ENCODE measurements around the gene DNAJC7. TPM values are rescaled to one million over a fixed set of nuclear protein-coding genes. Genes with fewer than 3 reads are reported as not detected.
"Not testable (repeated sequence)": the region's sequence is repeated elsewhere in the genome, so short reads cannot be mapped to it uniquely, and the experiment has no call there.

DNAJC7 gene
- polyA plus RNA-seq, 3 donors from 2014 or later, result 54.1 to 94.0 (median 55.8) TPM

DNA sequence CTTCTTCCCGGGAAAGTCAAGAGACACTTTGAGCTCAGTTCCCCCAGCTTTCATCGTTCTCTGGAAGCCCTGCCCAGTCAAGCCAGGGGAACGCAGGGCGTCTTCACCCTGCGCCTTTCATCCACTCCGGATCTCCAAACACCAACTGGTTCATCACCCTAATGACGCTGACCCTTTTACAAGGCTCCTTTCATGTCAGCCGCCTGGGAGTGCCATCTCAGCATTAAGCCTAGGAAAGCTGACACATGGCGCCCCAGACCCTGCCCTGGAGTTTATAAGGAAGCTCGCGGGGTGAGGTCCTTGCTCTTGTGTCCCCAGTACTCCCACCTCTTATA is 594 bp upstream of the DNAJC7 start:
- Mint-ChIP-seq H3K9me3 (no peaks in the 10 kb centered on the region), H3K4me1 (peaks cover 74 to 86% of the 10 kb centered on the region in 2 donors), H3K27me3 (ENCODE audit: low read depth in 3 of 3) (peaks cover 7 to 16% (median 13%) of the 10 kb centered on the region in 3 donors), H3K36me3 (peaks cover 0 to 8% (median 0%) of the 10 kb centered on the region in 3 donors), H3K4me3 (peak overlapping the region; percentile 99 to 100 (median 99)), H3K27ac (peak overlapping the region; percentile 95 to 100 (median 98))
- DNase-seq, result no peak

DNA sequence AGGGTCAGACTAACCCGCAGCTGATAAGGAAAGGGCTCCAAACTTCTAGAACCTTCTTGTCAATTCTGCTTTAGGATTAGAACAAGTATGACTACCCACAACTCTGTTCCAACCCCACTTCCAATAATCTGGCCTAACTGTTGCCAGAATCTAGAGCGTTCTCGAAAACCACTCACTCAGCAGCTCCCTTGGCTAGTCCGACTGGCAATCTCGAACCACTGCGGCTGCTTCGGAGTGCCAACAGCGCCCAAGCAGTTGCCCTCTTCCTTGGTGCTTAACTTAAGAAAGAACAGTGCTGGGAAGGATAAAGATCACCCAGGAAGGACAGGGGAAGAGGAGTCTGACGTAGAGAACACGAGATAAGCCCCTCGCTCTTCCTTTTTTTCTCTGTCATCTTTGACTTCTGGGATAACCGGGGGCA is 818 bp downstream of the DNAJC7 start:
- peaks cover 7 to 16% (median 12%) of the 10 kb centered on the region in 3 donors for H3K27me3 Mint-ChIP-seq (ENCODE audit: low read depth in 3 of 3)
- H3K9me3 Mint-ChIP-seq, result no peaks in the 10 kb centered on the region
- H3K4me1 Mint-ChIP-seq, result peaks cover 80 to 88% of the 10 kb centered on the region in 2 donors
- H3K27ac Mint-ChIP-seq, result peak overlapping the region; percentile 95 to 100 (median 98)
- H3K4me3 Mint-ChIP-seq, result peak overlapping the region; percentile 99 to 100 (median 99)
- H3K36me3 Mint-ChIP-seq, result peaks cover 0 to 2% (median 0%) of the 10 kb centered on the region in 3 donors
- DNase-seq, result peak in 2 of 3 donors; percentile 4 to 10

DNA sequence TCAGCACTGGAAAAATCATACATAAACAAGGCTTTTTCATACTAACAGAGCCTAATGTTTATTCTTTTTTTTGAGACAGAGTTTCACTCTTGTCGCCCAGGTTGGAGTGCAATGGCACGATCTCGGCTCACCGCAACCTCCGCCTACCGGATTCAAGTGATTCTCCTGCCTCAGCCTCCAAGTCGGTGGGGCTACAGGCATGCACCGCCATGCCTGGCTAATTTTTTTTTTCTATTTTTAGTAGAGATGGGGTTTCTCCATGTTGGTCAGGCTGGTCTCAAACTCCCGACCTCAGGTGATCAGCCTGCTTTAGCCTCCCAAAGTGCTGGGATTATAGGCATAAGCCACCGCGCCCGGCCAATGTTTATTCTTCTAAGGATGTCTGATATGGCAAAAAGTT is 3.5 kb downstream of the DNAJC7 start:
- DNase-seq, H3K36me3 Mint-ChIP-seq, H3K9me3 Mint-ChIP-seq: not testable (repeated sequence)
- H3K27me3 Mint-ChIP-seq (ENCODE audit: low read depth in 3 of 3), result peaks cover 9 to 18% (median 12%) of the 10 kb centered on the region in 3 donors
- H3K4me3 Mint-ChIP-seq, result peak overlapping the region in 1 of 5 donors; percentile 8
- H3K27ac Mint-ChIP-seq, result peak overlapping the region in 2 of 6 donors; percentile 23 to 40
- H3K4me1 Mint-ChIP-seq, result peaks cover 83 to 89% of the 10 kb centered on the region in 2 donors

DNA sequence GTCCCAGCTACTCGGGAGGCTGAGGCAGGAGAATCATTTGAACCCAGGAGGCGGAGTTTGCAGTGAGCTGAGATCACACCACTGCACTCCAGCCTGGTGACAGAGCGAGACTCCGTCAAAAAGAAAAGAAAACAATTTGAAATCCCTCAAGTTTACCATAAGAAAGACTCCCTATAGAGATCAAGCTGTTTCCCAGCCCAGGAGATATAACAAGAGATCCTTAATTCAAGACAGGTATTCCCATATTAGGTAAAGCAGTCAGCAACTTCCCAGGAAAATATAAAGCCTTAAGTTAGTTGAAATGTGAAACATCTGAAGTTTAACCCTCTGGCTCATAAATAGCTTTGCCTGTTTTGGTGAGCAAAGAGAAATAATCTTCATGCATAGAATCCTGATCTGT is 4.9 kb downstream of the DNAJC7 start:
- not testable (repeated sequence) for H3K9me3 Mint-ChIP-seq, H3K36me3 Mint-ChIP-seq, H3K4me3 Mint-ChIP-seq, DNase-seq
- Mint-ChIP-seq H3K4me1 (peaks cover 72 to 77% of the 10 kb centered on the region in 2 donors), H3K27ac (peak overlapping the region in 1 of 6 donors; percentile 17), H3K27me3 (ENCODE audit: low read depth in 3 of 3) (peaks cover 9 to 18% (median 12%) of the 10 kb centered on the region in 3 donors)

DNA sequence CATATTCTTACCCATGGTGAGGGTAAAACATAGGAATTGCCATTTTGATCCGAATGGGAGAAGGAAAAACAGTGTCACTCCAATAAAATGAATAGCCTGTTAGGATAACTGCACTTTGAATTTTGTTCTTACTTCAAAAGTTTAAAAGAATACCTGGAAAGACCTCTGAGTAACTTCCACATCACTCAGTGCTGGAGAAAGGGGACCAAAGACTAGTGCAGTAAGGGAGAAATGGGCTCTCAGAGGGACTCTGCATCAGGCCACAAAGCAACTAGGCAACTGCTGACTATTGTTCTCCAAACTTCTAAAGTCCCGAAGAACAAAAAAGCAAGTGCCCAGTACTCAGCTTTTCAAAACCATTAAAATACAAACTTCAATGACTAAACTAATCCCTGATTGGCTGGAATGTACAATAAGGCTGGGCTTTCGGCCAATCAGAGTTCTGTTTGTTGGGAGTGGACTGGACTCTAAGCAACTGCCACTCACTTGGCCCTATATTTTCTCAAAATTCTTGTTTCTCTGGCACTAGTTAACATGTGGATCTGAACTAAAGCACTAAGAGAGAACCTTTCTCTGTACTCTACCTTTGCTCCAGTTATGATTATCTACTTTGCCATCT is 6.2 kb downstream of the DNAJC7 start:
- H3K4me3 Mint-ChIP-seq, result no peak overlapping the region
- no peak for DNase-seq
- peaks cover 4 to 11% (median 7%) of the 10 kb centered on the region in 3 donors for H3K27me3 Mint-ChIP-seq (ENCODE audit: low read depth in 3 of 3)
- H3K4me1 Mint-ChIP-seq, result peaks cover 63 to 70% of the 10 kb centered on the region in 2 donors
- peaks cover 0 to 4% (median 0%) of the 10 kb centered on the region in 3 donors for H3K36me3 Mint-ChIP-seq
- H3K9me3 Mint-ChIP-seq, result no peaks in the 10 kb centered on the region
- H3K27ac Mint-ChIP-seq, result peak overlapping the region in 5 of 6 donors; percentile 7 to 58 (median 29)

DNA sequence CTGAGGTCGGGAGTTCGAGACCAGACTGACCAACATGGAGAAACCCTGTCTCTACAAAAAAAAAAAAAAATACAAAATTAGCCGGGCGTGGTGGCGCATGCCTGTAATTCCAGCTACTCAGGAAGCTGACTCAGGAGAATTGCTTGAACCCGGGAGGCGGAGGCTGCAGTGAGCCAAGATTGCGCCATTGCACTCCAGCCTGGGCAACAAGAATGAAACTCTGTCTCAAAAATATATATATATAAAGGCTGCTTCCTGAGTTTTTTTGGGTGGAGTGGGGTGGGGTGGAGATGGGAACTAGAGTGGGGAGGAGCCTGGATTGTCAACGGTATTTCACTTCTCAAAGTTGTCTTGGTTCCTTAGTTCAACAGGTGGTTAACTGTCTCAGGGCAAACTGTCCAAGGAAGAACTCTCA is 7.0 kb downstream of the DNAJC7 start:
- peak overlapping the region in 5 of 6 donors; percentile 3 to 68 (median 29) for H3K27ac Mint-ChIP-seq
- not testable (repeated sequence) for H3K36me3 Mint-ChIP-seq; DNase-seq; H3K27me3 Mint-ChIP-seq (ENCODE audit: low read depth in 3 of 3); H3K4me3 Mint-ChIP-seq; H3K9me3 Mint-ChIP-seq
- H3K4me1 Mint-ChIP-seq, result peaks cover 57 to 66% of the 10 kb centered on the region in 2 donors

DNA sequence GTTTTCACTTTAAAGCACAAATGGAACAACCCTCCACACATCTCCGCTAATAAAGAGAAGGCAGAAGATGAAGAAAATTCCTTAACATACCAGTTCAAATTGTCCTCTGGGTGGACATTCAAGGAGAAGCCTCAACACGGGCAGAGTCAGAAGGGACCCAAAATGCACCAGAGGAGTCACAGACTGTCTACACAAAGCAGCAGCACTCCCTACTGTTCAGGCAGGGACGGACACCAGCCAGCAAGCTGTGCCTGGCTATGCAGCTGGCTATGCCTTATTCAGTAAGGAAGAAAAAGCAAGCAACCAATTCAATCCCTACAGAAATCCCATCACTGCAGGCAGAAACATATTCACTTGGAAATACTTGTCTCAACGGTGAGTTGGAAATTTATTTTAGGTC is 8.1 kb downstream of the DNAJC7 start:
- Mint-ChIP-seq H3K36me3 (peaks cover 0 to 4% (median 0%) of the 10 kb centered on the region in 3 donors), H3K27me3 (ENCODE audit: low read depth in 3 of 3) (peaks cover 0 to 3% (median 2%) of the 10 kb centered on the region in 3 donors), H3K4me3 (no peak overlapping the region), H3K27ac (no peak overlapping the region), H3K9me3 (no peaks in the 10 kb centered on the region), H3K4me1 (peaks cover 57 to 71% of the 10 kb centered on the region in 2 donors)
- no peak for DNase-seq

DNA sequence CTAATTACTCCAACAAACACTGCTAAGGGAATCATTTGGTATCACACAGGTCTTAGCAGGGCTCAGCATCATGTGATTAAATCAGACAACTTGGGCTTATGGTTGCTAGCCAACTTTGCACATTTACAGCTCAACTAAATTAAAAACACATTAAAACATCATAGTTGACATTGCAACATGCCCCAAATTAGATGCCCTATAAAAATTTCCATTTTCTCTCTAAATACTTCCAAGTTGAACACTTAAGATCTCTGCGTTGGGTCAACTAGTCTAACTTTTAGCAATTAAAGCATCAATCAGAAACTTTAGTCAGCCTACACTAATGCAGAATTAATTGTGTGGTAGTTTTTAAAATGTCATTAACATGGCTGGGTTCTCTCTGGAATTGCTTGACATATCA is 12.1 kb downstream of the DNAJC7 start:
- Mint-ChIP-seq H3K9me3 (no peaks in the 10 kb centered on the region), H3K27ac (peak overlapping the region in 1 of 6 donors; percentile 21), H3K27me3 (ENCODE audit: low read depth in 3 of 3) (peaks cover 0 to 3% (median 1%) of the 10 kb centered on the region in 3 donors), H3K36me3 (peaks cover 0 to 4% (median 0%) of the 10 kb centered on the region in 3 donors), H3K4me3 (no peak overlapping the region), H3K4me1 (peaks cover 32 to 69% of the 10 kb centered on the region in 2 donors)
- no peak for DNase-seq

DNA sequence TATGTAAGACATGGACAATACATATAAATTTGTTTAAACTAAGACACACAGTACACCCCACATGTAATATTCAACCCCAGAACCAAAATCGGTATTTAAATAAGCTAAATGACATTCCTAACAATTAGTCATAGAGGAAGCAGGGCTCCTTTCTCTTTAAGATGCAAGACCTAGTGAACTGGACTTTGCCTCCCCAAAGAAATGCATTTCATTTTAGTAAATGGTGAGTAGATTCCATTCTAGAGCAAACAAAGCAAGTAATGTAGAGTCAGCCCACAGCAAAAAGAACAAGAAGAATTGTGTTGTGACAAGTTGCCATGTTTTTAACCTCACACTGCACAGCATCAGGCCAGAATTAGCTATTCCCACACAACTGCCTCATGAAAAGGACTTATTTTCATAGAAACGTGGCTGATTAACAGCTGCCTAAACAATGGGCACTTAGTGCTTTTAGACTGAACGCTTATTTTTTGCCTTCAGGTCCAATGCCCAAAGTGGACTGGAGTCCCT is 14.4 kb downstream of the DNAJC7 start:
- no peak for DNase-seq
- peaks cover 18 to 54% of the 10 kb centered on the region in 2 donors for H3K4me1 Mint-ChIP-seq
- H3K27me3 Mint-ChIP-seq (ENCODE audit: low read depth in 3 of 3), result peaks cover 0 to 2% (median 1%) of the 10 kb centered on the region in 3 donors
- no peaks in the 10 kb centered on the region for H3K9me3 Mint-ChIP-seq
- H3K36me3 Mint-ChIP-seq, result peaks cover 0 to 5% (median 4%) of the 10 kb centered on the region in 3 donors
- H3K27ac Mint-ChIP-seq, result no peak overlapping the region
- H3K4me3 Mint-ChIP-seq, result no peak overlapping the region

DNA sequence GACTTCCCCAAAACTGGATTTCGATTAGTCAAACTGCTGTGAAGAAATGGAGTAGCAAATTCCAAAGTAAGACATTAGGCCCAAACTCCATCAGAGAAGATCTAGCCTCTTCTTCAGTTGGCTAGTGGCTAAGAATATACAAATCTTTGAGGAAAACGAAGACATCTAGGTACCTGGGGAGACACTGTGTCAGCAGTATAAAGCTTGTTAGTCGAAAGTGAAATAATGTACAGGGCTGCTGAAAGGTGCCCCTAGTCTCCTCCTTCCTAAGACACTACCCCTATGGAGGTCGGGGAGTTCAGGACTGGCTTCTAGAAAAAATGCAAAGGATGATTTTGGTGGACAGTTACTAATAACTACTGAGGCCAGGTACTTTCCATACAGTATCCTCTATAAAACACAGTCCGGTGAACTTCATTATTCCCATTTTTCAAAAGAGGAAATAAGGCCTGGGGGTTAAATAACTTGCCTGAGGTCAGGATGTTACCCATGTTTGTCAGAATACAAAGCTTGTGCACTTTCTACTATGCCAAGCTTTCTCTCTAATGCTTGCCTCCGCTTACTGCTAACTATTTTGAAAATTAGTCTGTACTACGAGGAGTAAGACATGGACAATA is 15.0 kb downstream of the DNAJC7 start:
- no peak for DNase-seq
- H3K27ac Mint-ChIP-seq, result no peak overlapping the region
- peaks cover 0 to 2% (median 1%) of the 10 kb centered on the region in 3 donors for H3K27me3 Mint-ChIP-seq (ENCODE audit: low read depth in 3 of 3)
- no peaks in the 10 kb centered on the region for H3K9me3 Mint-ChIP-seq
- peaks cover 0 to 5% (median 4%) of the 10 kb centered on the region in 3 donors for H3K36me3 Mint-ChIP-seq
- peaks cover 17 to 52% of the 10 kb centered on the region in 2 donors for H3K4me1 Mint-ChIP-seq
- H3K4me3 Mint-ChIP-seq, result no peak overlapping the region

DNA sequence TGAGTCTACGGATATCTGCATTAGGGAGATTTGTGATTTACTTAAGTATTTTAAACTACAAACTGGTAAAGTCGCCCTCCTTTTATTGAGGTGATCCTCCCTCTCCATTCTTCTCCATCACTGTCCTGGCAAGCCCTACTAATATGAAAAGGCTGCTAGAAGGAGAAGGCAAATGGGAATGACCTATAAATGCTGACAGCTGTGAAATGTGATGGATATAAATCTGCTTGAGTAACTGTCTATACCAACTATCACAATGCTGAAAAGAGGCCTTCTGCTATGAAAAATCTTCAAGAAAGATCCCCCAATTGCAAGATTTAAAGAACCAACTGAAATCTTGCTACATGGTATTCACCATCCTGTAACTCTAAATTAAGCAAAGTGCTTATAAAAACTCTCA is 15.5 kb downstream of the DNAJC7 start:
- peaks cover 0 to 10% (median 8%) of the 10 kb centered on the region in 3 donors for H3K36me3 Mint-ChIP-seq
- H3K27me3 Mint-ChIP-seq (ENCODE audit: low read depth in 3 of 3), result peaks cover 0 to 5% (median 1%) of the 10 kb centered on the region in 3 donors
- no peak overlapping the region for H3K27ac Mint-ChIP-seq
- H3K4me1 Mint-ChIP-seq, result peaks cover 14 to 47% of the 10 kb centered on the region in 2 donors
- DNase-seq, result no peak
- H3K4me3 Mint-ChIP-seq, result no peak overlapping the region
- no peaks in the 10 kb centered on the region for H3K9me3 Mint-ChIP-seq

DNA sequence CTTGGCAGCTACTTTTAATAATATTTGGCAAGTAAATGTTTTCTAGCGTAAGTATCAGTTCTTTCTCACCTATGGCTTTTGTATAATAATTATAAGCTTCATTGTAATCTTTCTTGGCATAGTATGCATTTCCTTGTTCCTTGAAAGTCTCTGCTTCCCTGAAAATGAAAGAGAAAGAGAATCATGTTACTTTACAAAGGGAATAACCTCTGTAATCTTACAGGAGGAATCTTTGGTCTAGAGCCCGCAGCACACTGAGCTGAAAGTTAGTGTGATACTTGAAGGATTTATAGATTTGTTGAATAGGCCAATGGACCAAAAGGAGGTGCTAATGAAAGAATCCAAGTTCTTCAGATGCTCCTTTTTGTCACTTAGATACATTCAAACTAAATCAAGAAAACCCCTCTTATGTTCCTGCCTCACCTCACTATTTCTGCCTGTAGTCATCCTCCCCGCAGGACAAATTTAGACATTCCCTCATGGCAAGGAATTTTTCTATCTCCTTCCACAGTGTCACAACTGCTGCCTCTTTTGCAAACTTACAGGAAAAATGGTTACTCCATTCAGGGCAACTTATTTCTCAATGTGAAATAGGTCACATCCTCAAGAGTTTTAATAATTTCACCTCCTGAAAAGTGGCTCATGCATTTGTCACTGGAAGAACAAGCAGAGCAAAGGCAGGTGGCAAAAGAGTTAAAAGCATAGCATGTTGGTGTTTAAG is 16.7 kb downstream of the DNAJC7 start:
- no peak for DNase-seq
- Mint-ChIP-seq H3K4me1 (peaks cover 14 to 46% of the 10 kb centered on the region in 2 donors), H3K9me3 (no peaks in the 10 kb centered on the region), H3K36me3 (peaks cover 0 to 21% (median 12%) of the 10 kb centered on the region in 3 donors), H3K27ac (no peak overlapping the region), H3K27me3 (ENCODE audit: low read depth in 3 of 3) (peaks cover 0 to 5% (median 0%) of the 10 kb centered on the region in 3 donors), H3K4me3 (no peak overlapping the region)

DNA sequence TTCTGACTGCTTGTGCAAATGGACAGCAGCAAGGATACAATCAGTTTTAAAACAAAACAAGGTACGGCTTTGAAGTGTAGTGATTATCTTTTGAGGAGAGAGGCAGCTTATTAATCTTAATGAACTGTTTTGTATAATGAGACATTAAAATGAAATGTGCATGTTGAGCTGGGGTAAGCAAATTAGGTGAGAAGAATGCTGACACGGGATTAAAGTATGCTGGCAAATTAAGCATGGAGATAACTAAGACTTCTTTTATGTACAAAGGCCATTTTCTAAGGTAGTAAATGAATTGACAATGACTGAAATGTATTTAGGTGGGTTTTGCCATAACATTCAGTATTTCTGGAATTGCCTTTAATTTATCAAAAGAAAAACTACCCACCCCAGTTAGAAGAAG is 18.7 kb downstream of the DNAJC7 start:
- Mint-ChIP-seq H3K36me3 (peaks cover 7 to 31% (median 20%) of the 10 kb centered on the region in 3 donors), H3K4me1 (peaks cover 7 to 26% of the 10 kb centered on the region in 2 donors), H3K27ac (no peak overlapping the region), H3K9me3 (no peaks in the 10 kb centered on the region), H3K27me3 (ENCODE audit: low read depth in 3 of 3) (peaks cover 0 to 5% (median 0%) of the 10 kb centered on the region in 3 donors), H3K4me3 (no peak overlapping the region)
- DNase-seq, result no peak

DNA sequence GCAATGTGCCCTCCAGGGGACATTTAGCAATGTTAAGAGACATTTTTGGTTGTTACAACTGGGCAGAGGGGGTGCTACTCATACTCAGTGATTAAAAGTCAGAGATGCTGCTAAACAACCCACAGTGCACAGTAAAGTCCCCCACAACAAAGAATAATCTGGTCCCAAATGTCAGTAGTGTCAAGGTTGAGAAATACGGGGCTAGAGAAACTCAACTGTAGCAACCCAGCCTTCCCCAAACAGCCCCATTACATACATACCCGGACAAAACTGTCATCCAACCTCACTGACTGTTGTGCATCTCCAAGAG is 20.4 kb downstream of the DNAJC7 start:
- Mint-ChIP-seq H3K36me3 (peaks cover 7 to 38% (median 20%) of the 10 kb centered on the region in 3 donors), H3K4me3 (no peak overlapping the region), H3K27ac (peak overlapping the region in 1 of 6 donors; percentile 45), H3K27me3 (ENCODE audit: low read depth in 3 of 3) (peaks cover 0 to 5% (median 0%) of the 10 kb centered on the region in 3 donors), H3K9me3 (no peaks in the 10 kb centered on the region), H3K4me1 (peaks cover 0 to 9% of the 10 kb centered on the region in 2 donors)
- DNase-seq, result no peak
